DOHH2 (cell line): Measurements from ENCODE around the gene PATJ.

Experiments used
- H3F3A ChIP-seq: fragments of 200-600 bp; sonication (generic), shearing (Covaris generic); 2 replicates; pipeline ENCODE4 v1.6.0; 2016; ENCODE audit warnings: antibody characterized with exemption, mild to moderate bottlenecking; ENCODE audit not compliant: control insufficient read depth, insufficient read depth
- H3K27ac ChIP-seq: fragments of 200-600 bp; sonication (generic); 2 replicates; pipeline ENCODE4 v1.5.1; 2014; ENCODE audit warnings: low read depth, mild to moderate bottlenecking, low read length, moderate library complexity
- H3K27me3 ChIP-seq: fragments of 200-600 bp; sonication (generic); 2 replicates; pipeline ENCODE4 v1.6.1; 2014; ENCODE audit warnings: mild to moderate bottlenecking, low read length, mixed read lengths; ENCODE audit not compliant: control insufficient read depth
- H3K36me3 ChIP-seq: fragments of 200-600 bp; sonication (generic); 2 replicates; pipeline ENCODE4 v1.6.1; 2014; ENCODE audit warnings: mild to moderate bottlenecking, low read length, moderate library complexity, mixed read lengths; ENCODE audit not compliant: control insufficient read depth
- H3K4me1 ChIP-seq: fragments of 200-600 bp; sonication (generic); 2 replicates; pipeline ENCODE4 v1.6.1; 2014; ENCODE audit warnings: mild to moderate bottlenecking, low read length, mixed read lengths; ENCODE audit not compliant: control insufficient read depth
- H3K4me2 ChIP-seq: fragments of 200-600 bp; sonication (generic); 2 replicates; pipeline ENCODE4 v1.6.0; 2014; ENCODE audit warnings: mild to moderate bottlenecking, low read length, moderate library complexity
- H3K4me3 ChIP-seq: fragments of 200-600 bp; sonication (generic); 2 replicates; pipeline ENCODE4 v1.5.1; 2014; ENCODE audit warnings: mild to moderate bottlenecking, low read length, mixed read lengths
- H3K79me2 ChIP-seq: fragments of 200-600 bp; sonication (generic); 2 replicates; pipeline ENCODE4 v1.6.1; 2014; ENCODE audit warnings: mild to moderate bottlenecking, low read length, mixed read lengths; ENCODE audit not compliant: control insufficient read depth
- H3K9me2 ChIP-seq: fragments of 200-600 bp; sonication (generic); replicated peaks from 2 replicates; pipeline ENCODE4 v1.6.1; 2014; ENCODE audit warnings: mild to moderate bottlenecking, low read length, mixed read lengths; ENCODE audit not compliant: control insufficient read depth
- H3K9me3 ChIP-seq: fragments of 200-600 bp; sonication (generic); 2 replicates; pipeline ENCODE4 v1.6.1; 2014; ENCODE audit warnings: antibody characterized with exemption, low read length, mixed read lengths; ENCODE audit not compliant: control insufficient read depth, insufficient read depth
- H4K20me1 ChIP-seq: fragments of 200-600 bp; sonication (generic); 2 replicates; pipeline ENCODE4 v1.6.0; 2014; ENCODE audit warnings: low read depth, mild to moderate bottlenecking, antibody characterized with exemption, low read length, moderate library complexity; ENCODE audit not compliant: control insufficient read depth, insufficient read depth
- EZH2phosphoT487 ChIP-seq: fragments of 200-600 bp; sonication (generic); IDR thresholded peaks from 2 replicates; pipeline ENCODE4 v1.6.1; 2017; ENCODE audit warnings: borderline replicate concordance, mild to moderate bottlenecking, antibody characterized with exemption, low read length, moderate library complexity, mixed read lengths
- TF ChIP-seq, protein P1 (sequence below): fragments of 200-600 bp; sonication (generic); IDR thresholded peaks from one replicate; pipeline ENCODE4 v1.5.1; 2014; ENCODE audit warnings: antibody characterized with exemption, mild to moderate bottlenecking, low read depth, low read length; ENCODE audit not compliant: poor library complexity, severe bottlenecking

Gene PATJ

DNA sequence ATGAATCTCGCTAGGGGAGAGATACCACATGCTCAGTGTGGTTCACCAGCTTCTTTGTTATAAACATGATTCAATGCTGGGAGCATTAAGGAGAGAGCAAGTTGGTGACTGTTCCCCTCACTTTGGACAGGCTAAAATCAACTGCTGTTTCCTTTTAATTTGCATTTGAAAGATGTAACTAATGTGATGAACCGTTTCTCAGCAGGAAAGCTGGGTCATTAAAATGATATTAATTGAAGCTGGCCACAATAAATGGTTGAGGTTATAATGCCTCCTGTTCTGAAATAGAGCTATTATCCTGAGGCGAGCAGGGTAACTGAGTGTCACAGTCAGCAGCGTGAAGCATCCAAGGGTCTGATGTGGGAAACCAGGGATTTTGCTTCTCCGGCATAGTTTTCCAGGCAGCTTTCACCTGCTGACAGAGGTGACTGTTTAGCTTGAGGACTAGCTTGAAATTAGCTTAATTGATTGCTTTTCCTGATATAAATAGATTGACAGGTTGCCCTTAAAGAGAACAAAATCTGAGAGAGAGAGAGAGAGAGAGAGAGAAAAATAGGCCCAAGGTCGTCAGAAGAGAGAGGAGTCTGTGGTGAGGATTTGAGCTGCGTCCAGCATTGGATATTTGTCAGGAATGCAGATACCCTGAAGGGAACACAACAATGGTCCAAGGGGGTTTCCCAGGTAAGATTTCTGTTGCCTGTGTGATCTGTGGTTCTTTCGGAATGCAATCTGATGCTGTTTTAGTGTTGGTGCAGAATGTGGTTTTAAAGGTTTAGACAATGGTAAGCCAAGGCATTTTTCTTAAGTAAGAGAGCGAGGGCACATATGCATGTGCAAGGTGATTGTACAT is 209.7 kb downstream of the PATJ start:
- H3K4me2 ChIP-seq = no peak overlapping the region
- no peaks in the 10 kb centered on the region for H3K9me2 ChIP-seq
- no peaks in the 10 kb centered on the region for H3K79me2 ChIP-seq
- no peak overlapping the region for H3K4me3 ChIP-seq
- H3K9me3 ChIP-seq = no peaks in the 10 kb centered on the region
- TF ChIP-seq, protein P1, sequence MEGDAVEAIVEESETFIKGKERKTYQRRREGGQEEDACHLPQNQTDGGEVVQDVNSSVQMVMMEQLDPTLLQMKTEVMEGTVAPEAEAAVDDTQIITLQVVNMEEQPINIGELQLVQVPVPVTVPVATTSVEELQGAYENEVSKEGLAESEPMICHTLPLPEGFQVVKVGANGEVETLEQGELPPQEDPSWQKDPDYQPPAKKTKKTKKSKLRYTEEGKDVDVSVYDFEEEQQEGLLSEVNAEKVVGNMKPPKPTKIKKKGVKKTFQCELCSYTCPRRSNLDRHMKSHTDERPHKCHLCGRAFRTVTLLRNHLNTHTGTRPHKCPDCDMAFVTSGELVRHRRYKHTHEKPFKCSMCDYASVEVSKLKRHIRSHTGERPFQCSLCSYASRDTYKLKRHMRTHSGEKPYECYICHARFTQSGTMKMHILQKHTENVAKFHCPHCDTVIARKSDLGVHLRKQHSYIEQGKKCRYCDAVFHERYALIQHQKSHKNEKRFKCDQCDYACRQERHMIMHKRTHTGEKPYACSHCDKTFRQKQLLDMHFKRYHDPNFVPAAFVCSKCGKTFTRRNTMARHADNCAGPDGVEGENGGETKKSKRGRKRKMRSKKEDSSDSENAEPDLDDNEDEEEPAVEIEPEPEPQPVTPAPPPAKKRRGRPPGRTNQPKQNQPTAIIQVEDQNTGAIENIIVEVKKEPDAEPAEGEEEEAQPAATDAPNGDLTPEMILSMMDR = no peak
- no peak for TF ChIP-seq EZH2phosphoT487
- H3K36me3 ChIP-seq = no peaks in the 10 kb centered on the region
- no peaks in the 10 kb centered on the region for H3F3A ChIP-seq
- no peaks in the 10 kb centered on the region for H3K27me3 ChIP-seq
- H4K20me1 ChIP-seq = no peaks in the 10 kb centered on the region
- no peak overlapping the region for H3K27ac ChIP-seq
- no peaks in the 10 kb centered on the region for H3K4me1 ChIP-seq

DNA sequence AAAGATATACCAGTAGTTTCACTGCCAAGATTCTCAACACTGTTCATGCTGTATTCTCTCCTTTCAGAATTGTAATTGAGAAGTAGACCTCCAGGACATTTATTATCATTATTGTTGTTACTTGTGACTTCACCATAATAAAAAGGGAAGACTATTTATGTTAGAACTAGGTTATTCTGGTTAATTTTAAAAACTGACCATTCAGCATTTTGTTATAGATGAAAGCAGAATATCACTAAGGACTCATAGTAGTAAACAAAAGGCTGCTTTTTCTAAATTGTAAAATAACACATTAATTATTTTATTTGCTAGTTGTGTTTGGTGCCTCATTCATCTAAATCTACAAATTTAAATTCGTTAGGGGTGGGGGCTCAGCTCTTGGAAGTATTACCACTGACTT is 210.4 kb downstream of the PATJ start:
- no peaks in the 10 kb centered on the region for H3K4me1 ChIP-seq
- TF ChIP-seq, protein P1 = no peak
- no peak for TF ChIP-seq EZH2phosphoT487
- no peaks in the 10 kb centered on the region for H3F3A ChIP-seq
- H3K27me3 ChIP-seq = no peaks in the 10 kb centered on the region
- H3K4me3 ChIP-seq = no peak overlapping the region
- no peaks in the 10 kb centered on the region for H3K9me3 ChIP-seq
- H3K36me3 ChIP-seq = no peaks in the 10 kb centered on the region
- H3K9me2 ChIP-seq = no peaks in the 10 kb centered on the region
- no peak overlapping the region for H3K27ac ChIP-seq
- H3K4me2 ChIP-seq = no peak overlapping the region
- H4K20me1 ChIP-seq = no peaks in the 10 kb centered on the region
- no peaks in the 10 kb centered on the region for H3K79me2 ChIP-seq

DNA sequence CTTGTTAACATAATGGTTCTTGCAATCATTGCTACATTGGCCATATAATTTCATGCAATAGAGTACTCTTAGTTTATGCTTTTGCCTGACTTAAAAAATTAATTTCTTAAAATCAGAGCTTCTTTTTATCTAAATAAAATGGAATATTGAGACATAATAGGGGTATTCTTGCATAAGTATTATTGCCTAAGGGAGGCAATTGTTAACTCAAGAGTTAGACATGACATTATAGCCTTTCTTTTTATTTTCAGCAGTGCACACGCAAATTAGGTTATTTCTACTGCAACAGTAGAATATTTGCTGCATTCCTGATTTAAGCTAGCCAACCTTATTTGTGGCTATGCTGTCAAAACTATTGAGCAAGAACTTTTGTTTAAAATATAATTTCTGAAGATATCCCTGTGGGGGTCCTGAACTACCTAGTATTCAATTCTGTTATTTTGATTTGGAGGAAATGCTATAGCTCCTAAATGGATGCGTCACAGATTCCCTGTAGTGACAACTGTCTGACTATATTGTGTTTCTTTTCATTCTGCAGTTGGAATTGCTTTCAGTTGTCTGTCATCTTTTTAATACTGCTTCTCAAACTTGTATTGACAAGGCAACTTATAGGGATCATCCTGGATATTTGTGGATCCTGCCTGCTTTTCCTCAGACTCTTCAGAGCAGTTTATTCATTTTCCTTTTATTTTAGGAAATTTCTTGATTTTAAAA is 211.0 kb downstream of the PATJ start:
- Histone ChIP-seq H3K9me2 (no peaks in the 10 kb centered on the region), H3K4me1 (no peaks in the 10 kb centered on the region), H3K27ac (no peak overlapping the region), H3K79me2 (no peaks in the 10 kb centered on the region), H3K4me3 (no peak overlapping the region), H3K27me3 (no peaks in the 10 kb centered on the region), H3K36me3 (no peaks in the 10 kb centered on the region), H3K9me3 (no peaks in the 10 kb centered on the region), H3F3A (no peaks in the 10 kb centered on the region), H4K20me1 (no peaks in the 10 kb centered on the region), H3K4me2 (no peak overlapping the region)
- TF ChIP-seq, protein P1 = no peak
- TF ChIP-seq EZH2phosphoT487 = no peak
